Pons (tissue), 1 donor: ENCODE measurements around the gene TCTN2.

Experiments
- DNase-seq: peaks from one replicate; pipeline ENCODE4 v3.0.0-alpha.2; 2016; ENCODE audit warnings: low spot score

The TCTN2 gene

DNA sequence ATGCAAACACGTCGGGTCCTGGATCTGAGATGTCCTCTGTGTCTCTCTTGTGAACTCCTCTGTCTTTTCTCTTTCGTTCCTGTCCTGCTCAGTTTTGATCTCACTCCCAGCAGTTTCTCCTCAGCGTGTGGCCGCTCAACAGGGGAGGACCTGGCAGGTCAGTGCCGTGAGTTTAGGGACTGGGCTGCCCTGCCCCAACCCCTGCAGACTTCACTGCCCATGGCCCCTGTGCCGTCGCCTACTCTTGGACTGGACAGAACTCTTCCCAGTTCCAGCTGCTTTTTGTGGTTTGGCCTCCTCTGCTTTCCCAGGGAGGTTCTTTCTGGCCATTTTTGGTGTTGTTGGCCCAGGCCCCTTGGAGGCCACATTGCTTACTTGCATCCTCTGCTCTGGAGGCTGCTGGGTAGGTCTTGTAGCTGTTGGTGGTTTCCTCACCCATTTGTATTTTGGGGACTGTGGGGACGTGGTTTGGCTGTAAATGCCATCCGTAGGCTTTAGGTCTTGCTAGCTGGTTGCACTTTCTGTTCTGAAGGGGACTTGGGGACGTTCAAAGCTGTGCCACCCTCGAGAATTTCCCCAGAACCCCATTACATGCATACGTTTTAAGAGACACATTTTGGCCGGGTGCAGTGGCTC lies 71.1 kb downstream of the TCTN2 start:
- DNase-seq: no peak

DNA sequence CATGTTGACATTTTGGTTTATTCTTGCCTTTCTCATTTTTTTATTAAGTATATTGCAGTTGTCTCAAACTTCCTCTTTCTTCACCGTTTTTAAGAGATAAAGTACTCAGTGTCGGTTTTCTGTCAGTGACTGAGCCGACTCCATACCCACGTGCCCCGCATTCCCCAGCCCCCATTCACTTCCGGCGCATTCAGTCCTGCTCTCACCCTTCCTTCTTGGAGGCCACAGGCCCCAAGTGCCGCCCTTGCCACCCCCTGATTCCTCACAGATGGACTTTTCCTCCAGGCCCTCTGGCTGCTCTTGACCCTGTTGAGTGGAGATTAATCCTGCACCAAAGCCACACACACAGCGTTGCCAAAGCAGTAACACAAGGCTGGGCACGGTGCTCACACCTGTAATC lies 72.1 kb downstream of the TCTN2 start:
- DNase-seq: no peak

DNA sequence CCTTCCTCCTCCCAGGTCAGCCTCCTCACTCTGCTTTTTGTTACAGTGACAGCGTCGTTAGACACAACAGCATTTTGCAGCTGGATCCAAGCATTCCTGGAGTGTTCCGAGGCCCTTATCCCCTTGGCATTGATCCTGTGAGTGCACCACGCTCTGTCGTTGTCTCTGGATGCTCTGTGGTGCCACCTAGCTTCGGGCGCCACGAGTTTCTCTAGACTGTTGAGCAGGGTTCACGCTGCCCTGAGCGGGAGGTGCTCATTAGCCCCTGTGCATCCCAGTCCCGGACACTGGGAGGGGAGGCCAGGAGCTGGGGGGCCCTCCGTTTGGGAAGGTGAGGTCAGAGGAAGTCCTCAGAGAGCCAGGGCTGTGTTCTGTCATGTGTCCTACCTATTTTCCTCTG lies 73.9 kb downstream of the TCTN2 start:
- peak; percentile 24 for DNase-seq

DNA sequence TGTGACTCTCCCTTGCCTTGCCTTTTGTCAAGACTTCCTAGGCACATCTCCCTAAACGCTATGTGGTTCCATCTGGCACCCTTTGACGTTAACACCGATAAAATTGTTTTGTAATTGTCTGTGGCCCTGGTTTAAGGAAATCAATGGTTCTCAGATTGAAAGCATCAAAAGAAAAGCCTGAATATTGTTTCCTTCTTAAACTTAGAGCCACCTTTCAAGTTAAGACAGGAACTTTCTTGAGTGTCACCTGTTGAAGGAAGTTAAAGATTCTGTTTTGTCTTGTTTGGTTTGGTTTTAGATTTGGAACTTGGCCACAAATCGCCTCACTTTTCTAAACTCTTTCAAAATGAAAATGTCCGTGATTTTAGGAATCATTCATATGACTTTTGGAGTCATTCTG lies 76.4 kb downstream of the TCTN2 start:
- DNase-seq: no peak

DNA sequence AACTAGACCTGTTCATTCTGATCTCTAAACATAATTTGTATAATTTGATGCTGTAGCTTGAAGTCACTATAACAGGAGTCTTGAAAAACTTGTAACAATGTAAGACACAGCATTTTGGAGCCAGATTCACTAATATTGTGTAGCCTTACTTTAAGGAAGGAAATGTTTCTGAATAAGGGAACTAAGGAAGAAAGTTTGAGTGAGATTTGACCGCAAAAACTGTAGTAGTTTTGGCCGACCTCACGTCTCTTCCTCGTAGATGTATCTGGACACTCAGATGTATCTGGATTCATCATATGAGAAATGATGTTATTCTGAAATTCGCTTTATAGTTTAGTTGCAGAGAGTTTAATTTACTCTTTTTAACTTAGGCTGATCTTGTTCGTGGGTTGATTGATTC lies 77.2 kb downstream of the TCTN2 start:
- DNase-seq: no peak

DNA sequence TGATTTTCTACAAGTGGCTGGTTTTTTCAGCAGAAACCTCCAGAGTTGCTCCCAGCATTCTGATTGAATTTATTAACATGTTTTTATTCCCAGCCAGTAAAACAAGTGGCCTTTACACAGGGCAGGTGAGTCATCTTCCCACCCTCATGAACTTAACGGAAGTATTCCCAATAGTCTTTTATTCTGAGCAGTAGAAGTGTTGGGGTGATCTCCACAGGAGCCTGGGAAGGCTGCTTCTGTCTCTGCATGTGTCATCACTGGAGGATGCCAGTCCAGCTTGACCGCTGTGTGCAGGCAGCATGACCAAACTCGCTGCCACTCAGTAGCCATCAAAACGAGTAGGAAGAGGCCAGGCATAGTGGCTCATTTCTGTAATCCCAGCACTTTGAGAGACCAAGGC lies 77.7 kb downstream of the TCTN2 start:
- DNase-seq: no peak

DNA sequence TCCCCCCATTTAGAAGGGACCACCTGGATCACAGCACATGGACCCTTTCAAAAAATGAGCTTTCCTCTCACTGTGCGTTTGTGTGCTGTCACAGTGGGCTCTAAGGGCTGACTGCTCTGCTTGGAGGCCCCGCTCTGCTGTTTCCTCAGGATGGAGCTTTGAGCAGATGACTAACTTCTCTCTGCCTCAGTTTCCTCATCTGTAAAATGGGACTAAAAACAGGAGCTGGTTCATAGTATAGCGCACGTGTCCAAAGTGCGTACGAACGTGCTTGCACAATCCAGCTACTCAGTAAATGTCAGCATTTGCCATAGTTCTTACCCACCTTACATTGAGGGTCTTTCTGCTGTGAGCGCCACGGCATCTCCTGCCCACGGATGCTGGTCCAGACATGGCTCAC lies 78.4 kb downstream of the TCTN2 start:
- no peak for DNase-seq

DNA sequence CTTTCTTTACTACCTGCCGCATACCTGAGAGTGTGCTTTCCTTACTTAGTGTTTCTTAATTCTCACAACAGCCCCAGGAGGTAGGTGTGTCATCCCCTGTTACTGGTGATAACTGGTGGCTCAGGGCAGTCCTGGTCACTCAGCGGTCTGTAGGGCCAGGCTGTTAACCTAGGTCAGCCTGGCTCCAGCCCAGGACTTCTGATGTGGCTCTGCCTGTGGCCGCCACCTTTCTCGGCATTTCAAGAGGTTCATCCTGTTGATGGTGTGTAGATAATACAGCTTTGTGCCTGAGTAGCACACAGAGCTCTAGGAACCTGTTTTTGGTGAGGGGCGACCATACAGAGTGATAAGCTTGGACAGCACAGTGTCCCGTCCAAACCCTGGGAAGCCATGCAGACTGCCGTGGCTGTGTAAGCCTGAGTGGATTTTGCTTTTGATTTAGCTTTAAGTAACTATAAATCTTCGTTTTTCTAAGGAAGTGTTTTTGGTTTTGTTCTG lies 79.3 kb downstream of the TCTN2 start:
- no peak for DNase-seq

DNA sequence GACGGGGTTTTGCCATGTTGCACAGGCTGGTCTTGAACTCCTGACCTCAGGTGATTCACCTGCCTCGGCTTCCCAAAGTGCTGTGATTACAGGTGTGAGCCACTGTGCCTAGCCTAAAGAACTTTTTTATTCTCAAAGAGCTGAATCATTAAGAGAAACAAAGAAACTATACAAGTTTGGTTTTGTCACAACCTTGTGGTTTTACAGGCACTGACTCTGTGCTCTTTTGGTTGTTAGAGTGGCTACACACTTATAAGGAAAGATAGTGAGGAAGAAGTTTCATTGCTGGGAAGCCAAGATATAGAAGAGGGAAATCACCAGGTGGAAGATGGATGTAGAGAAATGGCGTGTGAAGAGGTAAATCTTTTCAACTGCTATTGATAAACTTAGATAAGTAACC lies 81.1 kb downstream of the TCTN2 start:
- no peak for DNase-seq

DNA sequence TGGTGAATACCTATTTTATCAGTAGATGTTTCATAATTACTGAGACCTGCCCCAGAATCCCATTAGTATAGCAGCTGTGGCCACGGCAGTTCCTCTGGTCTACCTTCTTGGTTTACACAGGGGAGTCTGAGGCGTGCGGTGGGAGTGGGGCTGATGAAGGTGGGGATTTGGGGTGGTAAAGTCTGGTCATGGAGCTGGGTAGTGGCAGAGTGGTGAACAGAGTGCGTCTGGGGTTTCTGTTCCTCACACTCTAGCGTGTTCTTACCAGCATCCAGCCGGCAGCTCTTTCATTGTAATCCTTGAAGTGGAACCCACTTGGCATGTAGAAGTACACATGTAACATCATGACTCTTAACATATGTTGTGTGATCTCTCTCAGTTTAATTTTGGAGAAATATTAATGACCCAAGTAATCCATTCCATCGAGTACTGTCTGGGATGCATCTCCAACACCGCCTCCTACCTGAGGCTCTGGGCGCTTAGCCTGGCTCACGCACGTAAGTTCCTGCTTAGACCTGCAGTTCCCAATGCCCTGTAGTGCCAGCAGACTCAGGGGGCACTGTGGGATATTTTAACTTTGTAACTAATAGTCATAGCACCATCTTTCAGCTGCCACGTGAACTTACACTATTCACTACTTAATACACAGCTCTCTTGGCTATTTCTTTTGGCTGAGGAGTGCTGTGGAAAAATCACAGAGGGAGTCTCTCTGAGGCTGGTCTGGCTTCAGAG lies 83.3 kb downstream of the TCTN2 start:
- no peak for DNase-seq

DNA sequence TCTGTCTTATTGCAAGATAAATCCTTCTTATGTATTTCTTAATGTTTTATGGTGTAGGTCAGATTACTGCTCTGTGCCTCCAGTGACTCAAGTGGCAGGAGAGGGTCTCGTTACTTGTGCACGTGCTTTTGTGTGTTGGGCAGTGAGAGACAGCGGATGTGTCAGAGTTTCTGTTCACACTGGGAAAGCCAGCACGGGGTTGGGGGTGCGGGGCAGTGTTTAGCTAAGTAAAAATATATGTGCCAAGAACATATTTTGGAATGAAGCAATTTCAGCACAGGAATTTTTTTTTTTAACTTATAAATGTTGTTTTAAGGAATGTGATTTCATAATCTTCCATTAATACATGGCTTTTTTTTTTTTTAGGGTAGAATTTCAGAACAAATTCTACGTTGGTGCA lies 86.6 kb downstream of the TCTN2 start:
- DNase-seq: no peak
